ENCODE measurements around the gene TMEM120B.
"Not testable (repeated sequence)": the region's sequence is repeated elsewhere in the genome, so short reads cannot be mapped to it uniquely, and the experiment has no call there.

The TMEM120B gene

DNA sequence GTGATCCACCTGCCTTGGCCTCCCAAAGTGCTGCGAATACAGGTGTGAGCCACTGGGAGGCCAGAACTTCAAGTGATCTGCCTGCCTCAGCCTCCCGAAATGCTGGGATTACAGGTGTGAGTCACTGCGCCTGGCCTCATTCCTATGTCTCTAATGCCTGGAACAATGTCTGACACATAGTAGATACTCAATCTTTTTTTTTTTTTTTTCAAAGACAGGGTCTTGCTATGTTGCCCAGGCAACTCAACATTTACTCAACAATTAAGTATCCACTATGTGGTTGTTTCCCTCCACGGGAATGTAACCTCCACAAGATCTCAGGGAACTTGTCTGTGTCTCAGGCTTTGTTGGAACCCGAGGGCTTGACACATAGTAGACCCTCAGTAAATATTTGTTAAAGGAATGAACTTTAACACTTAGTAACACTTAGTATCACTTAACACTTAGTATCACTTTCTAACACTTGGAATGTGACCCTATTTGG is 3.0 kb upstream of the TMEM120B start:
- DNase-seq: no peak

DNA sequence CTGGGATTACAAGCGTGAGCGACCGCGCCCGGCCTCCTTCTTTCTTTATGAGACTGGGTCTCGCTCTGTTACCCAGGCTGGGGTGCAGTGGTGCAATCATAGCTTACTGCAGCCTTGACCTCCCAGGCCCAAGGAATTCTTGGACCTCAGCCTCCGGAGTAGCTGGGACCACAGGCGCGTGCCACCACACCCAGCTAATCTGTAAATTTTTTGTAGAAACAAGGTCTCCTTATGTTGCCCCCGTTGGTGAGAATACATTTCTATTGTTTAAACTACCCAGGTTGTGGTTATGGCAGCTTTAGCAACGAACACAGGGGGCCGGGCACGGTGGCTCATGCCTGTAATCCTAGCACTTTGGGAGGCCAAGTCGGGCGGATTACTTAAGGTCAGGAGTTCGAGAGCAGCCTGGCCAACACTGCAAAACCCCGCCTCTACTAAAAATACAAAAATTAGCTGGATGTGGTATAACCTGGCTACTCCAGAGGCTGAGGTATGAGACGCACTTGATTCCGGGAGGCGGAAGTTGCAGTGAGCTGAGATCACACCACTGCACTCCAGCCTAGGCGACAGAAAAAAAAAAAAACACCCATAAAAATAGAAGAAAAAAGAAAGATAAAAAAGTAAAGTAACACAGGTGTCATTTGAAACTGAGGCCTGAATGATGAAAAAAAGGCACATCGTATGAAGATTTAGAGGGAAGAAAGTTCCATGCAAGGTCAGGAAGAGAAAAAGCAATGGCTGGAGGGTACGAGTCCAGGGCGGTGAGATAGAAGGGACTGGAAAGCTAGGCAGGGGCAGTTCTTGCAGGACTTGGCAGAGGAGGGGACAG is 977 bp upstream of the TMEM120B start:
- peak; percentile 24 for DNase-seq

DNA sequence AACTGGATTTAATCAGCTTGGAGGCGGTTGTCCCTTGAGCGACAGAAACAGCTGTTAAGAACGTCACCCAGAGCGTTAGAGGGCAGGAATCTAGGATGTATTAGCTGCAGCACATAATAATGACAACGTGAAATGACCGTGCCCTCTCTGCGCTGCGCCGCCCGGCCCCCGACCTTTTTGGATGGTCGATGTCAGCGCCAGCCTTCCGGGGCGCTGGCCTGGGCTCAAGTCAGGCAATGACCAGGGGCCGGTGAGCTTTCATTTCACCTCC is 427 bp upstream of the TMEM120B start:
- DNase-seq: no peak

DNA sequence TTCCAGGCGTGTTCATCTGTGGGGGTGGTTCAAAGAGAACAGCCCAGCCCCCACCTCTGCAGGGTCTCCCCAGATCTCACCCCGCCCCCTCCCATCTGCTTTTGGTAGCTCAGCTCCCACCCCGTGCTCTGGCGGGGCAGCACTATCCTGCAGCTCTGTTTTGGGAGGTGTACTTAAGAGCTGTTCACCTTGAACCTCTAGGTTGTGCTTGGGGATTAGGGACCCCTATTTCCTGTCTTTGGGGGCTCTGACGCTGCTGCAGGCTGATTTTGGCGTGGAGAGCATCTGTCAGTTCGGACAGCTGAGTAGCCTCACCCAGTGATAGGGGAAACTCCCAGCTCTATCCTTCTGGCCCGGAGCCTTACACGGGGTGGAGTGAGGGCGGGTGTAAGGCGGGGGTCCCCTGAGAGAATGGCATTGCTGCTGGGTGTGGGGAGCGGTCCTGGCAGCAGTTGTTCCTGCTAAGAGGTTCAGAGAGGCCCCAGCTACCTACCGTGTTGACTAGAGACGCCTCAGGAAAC is 765 bp downstream of the TMEM120B start:
- no peak for DNase-seq

DNA sequence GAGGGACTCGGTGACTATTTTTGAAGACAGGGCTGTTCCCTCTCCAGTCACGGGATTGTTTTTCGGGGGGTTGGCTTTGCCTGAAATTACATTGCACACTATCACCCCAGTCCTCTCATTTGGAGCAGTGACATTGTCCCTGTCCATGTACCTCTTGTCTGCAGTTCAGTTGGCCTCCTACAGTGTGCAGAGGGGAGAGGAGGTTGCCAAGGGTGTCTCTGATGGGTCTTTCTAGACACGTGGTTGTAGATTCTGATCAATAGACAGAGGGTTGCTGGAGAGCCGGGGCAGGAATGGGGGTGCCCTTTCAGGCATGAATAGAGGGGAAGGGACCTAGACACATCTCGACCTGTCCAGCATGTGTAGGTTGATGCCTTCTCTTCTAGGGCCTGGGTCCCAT is 1.2 kb downstream of the TMEM120B start:
- DNase-seq: no peak

DNA sequence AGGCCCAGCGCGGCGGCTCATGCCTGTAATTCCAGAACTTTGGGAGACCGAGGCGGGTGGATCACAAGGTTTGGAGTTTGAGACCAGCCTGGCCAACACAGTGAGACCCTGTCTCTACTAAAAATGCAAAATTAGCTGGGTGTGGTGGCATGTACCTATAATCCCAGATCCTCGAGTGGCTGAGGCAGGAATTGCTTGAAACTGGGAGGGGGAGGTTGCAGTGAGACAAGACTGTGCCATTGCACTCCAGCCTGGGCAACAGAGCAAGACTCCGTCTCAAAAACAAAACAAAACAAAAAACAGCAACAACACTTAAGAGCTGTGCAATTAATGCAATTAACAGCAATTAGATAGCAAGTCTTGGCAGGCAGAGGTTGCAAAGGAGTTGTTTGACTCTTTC is 2.5 kb downstream of the TMEM120B start:
- DNase-seq: not testable (repeated sequence)

DNA sequence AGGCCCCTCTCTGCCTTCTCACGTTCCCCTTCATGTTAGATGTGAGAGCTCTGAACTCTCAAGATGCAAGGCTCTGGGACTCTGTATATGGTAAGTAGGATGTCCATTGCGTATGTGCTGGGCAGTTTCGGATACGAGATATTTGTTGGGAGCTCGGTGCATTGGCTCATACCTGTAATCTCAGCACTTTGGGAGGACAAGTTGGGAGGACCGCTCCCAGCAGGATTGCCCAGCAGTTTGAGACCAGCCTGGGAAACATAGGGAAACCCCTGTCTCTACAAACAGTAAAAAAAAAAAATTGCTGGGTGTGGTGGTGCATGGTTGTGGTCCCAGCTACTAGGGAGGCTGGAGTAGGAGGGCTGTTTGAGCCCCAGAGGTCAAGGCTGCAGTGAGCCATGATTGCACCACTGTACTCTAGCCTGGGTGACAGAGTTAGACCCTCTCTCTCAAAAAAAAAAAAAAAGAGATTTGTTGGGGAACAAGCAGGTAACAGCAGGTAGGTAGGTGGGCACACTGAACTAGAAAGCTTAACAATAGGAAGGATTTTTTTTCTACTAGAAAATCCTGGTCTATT is 3.4 kb downstream of the TMEM120B start:
- no peak for DNase-seq

DNA sequence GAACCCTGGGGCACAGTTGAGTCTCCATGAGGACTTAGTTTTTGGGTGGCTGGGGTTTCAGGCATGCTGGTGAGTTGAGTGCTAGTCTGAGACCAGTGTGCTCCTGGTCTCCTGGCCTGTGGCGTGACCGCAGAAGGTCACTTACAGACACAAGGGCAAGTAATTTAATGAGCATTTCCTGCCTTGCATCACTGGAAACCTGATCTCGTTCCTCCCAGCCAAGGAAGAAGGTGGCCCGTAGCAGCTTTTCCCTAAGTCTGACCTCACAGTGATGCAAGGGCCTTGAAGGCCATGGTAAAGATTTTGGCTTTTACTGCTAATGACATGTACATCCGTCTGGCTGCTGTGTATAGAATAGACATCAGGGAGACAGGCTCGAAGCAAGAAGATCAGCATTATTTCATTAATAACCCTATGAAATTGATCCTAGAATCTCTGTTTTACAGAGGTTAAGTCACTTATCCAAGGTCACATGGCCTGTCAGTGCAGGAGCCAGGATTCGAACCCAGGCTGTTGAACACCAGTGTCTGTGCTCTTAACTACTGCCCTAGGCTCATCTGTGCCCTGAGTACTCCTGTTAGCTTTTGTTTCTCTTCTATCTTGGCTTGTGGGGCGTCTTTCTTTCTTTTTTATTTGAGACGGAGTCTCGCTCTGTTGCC is 4.6 kb downstream of the TMEM120B start:
- DNase-seq: no peak

DNA sequence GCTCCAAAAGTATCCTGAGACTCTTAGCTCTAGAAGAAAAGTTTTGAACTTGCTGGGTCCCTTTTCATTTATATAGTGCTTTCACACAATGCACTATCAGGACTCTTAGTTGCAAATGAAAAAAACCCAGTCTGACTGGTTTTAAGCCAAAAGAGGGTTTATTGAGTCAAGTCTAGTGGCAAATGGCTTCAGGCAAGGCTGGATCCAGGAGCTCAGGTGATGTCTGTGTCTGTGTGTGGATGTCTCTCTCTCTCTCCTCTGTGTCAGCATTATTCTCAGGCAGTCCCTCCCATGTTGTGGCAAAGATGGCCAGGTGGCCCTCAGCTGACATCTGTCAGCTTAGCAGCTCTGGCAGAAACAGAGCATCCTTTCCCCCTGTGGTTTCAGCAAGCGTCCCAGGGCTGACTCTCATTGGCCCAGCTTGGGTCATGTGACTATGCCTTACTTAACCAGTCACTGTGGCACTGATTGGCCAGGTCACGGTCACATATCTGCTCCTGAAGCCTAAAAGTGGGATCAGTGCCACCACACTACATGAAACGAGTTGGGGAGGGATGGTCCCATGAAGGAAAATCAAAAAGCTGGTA is 6.2 kb downstream of the TMEM120B start:
- peak; percentile 31 for DNase-seq

DNA sequence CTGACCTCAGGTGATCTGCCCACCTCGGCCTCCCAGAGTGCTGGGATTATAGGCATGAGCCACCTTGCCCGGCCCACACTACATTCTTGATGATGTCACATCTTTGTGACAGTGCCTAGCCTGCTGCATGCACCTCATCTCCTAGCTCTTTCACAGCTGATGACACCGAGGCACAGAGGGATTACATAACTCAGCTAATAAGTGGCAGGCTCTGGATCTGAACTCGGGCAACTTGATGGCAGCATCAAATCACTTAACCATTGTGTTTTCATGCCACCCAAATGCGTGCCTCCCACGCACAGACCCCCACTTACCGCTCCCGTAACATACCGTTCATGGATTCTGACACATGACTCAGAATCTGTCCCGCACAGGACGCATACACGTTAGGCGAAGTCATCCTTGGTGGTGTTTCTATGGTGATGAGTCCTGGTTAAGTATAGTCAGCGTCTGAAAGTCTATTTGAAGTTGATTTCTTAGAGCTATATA is 7.4 kb downstream of the TMEM120B start:
- DNase-seq: no peak

DNA sequence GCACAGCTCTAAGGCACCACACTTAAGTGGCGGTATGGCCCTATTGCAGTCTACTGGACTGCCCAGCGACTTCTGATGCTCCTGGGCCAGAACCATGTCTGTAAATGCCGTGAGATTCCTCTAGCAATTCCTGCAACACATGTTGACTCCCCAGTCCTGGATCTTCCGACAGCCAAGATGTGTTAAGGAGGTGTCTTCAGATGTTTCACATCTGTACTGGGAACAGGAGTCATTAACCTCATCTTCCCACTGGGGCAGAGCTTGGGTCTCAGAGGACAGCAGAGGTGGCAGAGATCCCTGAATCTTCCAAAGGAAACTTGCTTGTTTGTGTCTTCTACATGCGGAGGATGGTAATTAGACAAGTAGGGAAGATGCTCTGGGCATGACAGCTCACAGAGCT is 8.2 kb downstream of the TMEM120B start:
- no peak for DNase-seq

DNA sequence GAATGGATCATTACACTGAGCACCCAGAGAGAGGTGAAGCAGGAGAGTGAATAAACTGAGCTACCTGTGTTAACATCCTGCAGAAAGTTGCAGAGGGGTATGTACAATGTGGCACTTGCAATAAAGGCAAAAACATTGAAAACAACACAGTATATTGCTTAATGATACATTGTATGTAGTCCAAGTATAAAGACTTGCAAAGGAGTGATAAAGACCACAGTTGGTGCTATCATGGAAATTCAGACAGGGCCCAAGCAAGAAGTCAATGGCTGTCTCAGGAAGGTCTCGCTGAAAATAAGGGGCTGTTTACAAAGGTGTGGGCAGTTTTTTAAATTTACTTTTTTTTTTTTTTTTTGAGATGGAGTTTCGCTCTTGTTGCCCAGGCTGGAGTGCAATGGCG is 10.0 kb downstream of the TMEM120B start:
- DNase-seq: no peak

DNA sequence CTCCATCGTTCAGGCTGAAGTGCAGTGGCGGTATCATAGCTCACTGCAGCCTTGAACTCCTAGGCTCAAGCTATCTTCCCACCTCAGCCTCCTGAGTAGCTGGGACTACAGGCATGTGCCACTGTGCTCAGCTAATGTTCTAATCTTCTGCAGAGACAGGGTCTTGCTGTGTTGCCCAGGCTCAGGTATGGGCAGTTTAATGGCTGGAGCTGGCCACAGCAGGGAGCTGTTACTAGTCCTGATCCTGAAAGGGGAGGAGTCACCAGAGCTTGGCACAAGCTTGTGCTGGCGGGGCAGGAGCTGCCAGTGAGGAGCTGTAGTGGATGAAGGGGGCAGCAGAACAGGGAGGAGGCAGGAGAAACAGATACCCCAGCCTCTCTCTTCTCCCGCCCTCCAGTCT is 10.6 kb downstream of the TMEM120B start:
- no peak for DNase-seq

DNA sequence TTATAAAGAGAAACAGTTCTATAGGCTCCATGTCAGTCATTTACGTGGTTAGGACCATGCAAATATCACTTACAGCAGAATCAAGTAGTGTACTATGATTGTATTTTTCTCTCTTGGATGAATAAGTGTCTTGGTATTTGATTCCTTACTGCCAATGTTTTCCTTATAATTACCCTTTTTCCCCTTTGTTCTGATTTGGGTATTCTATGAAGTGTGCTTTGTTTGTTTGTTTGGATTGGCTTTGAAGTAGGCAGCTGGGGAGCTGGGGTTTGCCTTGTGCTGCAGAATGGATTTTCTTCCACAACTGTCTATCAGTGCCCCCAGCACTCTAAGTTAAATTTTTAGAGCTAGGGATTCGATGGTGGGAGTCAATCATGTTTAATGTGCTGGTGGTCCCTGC is 12.4 kb downstream of the TMEM120B start:
- DNase-seq: no peak

DNA sequence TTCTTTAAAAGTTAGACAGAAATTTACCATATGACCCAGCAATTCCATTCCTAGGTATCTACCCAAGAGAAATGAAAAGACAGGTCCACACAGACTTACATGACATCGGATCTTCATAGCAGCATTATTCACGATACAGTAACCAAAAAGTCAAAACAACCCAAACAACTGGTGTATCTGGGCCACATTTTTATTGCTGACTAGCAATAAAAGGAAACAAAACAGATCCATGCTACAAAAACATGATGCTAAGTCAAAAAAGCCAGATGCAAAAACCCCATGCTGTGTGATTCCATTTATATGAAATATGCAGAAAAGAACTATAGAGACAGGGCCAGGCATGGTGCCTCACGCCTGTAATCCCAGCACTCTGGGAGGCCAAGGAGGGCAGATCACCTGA is 12.9 kb downstream of the TMEM120B start:
- no peak for DNase-seq

DNA sequence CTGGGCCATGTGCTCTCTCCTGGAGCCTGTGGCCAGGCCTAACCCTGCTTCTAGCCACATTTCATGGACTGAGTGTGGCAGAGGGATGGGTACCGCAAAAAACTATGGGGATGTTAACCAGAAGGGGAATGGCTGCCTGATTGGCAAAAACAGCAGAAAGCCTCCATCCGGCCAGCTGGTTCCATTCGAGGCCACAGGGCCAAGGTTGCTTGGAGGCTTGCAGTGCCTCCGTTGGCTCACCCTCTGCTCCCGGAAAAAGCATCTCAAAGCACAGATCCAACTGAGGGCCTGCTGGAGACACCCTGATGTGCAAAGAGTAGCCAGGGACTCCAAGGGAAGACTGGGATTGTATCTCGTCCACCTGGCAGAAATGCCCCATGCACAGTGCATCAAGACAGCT is 16.5 kb downstream of the TMEM120B start:
- DNase-seq: no peak

DNA sequence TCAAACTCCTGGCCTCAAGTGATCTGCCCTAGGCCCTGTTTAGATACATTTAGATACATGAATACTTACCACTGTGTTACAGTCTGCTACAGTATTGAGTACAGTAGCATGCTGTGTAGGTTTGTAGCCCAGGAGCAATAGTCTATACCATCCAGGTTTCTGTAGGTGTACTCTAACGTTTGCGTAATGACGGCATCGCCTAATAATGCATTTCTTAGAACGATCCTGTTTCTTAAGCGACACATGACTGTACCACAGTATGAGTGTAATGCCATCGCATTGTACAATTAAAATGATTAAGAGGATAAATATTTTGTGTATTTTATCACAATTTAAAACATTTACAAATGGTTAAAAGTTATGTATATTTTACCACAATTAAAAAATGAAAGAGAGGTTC is 18.9 kb downstream of the TMEM120B start:
- DNase-seq: no peak

DNA sequence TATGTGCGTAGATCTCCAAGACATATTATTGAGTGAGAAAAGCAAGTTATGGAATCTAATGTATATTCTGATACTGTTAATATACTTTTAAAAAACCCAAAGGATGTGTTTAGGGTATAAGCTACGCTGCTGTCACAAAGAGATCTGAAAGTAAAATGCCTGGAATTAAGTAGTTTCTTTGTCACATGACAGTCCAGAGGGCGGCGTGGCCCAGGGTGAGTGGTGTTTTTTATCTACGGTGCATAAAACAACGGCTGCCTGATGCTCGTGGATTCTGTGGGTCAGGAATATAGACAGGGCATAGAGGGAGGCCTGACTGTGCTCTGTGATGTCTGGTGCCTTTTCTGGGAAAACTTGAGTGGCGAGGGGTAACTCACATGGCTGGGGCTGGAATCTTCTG is 21.3 kb downstream of the TMEM120B start:
- DNase-seq: no peak

DNA sequence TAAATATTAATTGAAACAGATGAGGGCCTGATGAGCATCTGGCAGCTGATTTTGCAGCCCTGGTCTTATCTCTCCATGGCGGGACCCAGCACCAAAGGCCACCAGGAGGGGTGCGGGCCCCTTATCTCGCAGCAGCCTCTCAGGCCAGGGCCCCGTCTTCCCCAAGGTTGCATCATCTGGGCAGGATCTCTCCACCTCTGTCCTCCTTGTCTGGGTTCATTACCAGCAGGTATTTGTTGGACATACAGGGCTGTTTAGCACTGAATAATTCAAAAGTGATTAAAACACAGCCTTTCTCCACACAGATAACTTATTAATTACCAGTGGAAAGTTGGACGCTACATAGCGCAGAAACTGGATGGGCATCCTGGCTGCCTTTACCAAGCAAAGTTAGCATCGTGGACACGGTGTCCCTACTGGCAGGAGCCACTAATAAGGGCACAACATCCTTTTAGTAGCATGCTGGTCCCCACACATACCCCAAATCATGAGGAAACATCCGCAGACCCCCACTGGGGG is 25.8 kb downstream of the TMEM120B start:
- no peak for DNase-seq

DNA sequence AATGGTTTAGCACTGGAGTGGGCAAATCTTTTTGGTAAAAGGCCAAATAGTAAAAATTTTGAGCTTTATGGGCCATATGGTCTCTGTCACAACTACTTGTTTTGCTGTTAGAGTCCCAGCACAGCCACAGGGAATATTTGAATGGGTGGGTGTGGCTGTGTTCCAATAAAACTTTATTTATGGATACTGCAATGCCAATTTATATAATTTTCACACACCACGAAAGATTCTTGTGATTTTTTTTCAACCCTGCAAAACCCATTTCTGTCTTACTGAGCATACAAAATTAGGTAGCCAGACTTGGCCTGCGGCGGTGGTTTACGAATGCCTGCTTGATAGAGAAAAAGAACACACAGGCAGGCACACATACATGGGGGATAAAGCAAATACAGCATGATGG is 28.3 kb downstream of the TMEM120B start:
- DNase-seq: no peak

DNA sequence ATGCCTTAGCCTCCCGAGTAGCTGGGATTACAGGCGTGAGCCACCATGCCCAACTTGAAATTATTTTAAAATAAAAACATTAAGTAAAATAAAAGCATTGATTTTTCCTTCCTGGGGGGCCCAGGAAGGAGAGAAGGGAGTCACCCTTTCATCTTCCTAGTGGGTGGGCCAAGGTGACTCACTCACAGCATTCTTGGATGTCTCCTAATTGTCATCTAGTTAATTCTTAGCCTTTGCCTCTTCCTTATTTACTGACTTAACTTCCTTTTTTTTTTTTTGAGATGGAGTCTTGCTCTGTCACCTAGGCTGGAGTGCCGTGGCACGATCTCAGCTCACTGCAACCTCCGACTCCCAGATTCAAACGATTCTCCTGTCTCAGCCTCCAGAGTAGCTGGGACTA is 29.2 kb downstream of the TMEM120B start:
- DNase-seq: no peak

DNA sequence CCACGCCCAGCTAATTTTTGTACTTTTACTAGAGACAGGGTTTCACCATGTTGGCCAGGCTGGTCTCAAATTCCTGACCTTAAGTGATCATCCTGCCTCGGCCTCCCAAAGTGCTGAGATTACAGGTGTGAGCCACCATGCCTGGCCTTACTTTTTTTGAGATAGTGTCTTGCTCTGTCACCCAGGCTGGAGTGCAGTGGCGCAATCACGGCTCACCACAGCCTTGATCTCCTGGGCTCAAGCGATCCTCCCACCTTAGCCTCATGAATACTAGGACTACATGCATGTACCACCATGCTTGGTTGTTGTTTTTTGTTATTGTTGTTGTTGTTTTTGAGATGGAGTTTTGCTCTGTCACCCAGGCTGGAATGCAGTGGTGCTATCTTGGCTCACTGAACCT is 33.0 kb downstream of the TMEM120B start:
- not testable (repeated sequence) for DNase-seq

DNA sequence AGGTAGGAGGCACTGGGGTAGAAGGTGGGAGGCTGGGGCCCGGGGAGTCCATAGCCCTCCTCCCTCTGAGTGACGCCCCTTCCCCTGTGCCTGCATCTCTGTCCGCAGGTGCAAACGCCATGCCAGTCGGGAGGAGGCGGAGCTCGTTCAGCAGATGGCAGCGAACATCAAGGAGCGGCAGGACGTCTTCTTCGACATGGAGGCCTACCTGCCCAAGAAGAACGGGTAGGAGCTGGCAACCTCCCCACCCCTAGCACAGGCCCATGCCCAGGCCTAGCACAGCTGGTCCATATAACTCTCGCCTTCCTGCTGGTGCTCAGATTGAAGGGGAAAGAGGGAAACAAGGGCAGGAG is 35.6 kb downstream of the TMEM120B start:
- DNase-seq: no peak

Measured in stimulated activated CD8-positive, alpha-beta memory T cell treated with anti-CD3 and anti-CD28 coated beads, Interleukin-4, amount 100 ng/mL, for 48 hours (primary cell).